SH-SY5Y (cell line): ENCODE measurements around the gene DNAH8.

ENCODE experiments used
- GATA2 ChIP-seq: IDR thresholded peaks from 2 replicates; pipeline ENCODE4 v1.6.1; 2011; ENCODE audit warnings: mild to moderate bottlenecking, low read depth, low read length
- GATA3 ChIP-seq: IDR thresholded peaks from 2 replicates; pipeline ENCODE4 v1.6.1; 2011; ENCODE audit warnings: low read depth, mild to moderate bottlenecking, low read length, moderate library complexity

DNA sequence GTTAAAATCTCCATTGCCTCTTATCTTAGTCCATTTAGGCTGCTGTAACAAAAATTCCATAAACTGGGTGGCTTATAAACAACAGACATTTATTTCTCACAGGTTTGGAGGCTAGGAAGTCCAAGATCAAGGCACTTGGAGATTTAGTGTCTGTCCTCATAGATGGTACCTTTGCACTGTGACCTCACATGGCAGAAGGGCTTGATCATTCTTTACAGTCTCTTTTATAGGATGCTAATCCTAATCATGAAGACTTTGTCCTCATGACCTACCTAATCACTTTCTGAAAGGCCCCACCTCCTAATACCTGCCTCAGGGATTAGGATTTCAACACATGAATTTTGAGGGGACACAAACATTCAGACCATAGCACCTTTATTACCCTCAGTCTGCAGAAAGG is 18.8 kb upstream of the DNAH8 start:
- TF ChIP-seq GATA2 (no peak), GATA3 (no peak)
